ENCODE results near the gene PEX6. TPM values are rescaled to one million over a fixed set of nuclear protein-coding genes. Genes with fewer than 3 reads are reported as not detected.

The PEX6 gene
- polyA plus RNA-seq, 1 of the 3 experiments (the other 2 are of a cell fraction) = 15.3 TPM

- Histone ChIP-seq H3K9me2 (no peaks in the 10 kb centered on the region), H3K4me3 (ENCODE audit: low read depth in 2 of 2, low read length in 1 of 2) (peak overlapping the region; percentile 47 to 81), H3K9ac (peak overlapping the region; percentile 74), H3K4me1 (ENCODE audit: control insufficient read depth in 1 of 2, insufficient read depth in 2 of 2, low read depth in 1 of 2, low read length in 1 of 2) (peaks cover 3 to 36% of the 10 kb centered on the region in 2 experiments; a peak in 3 of 4 replicates), H3K36me3 (replicated peaks in 1 of 2; ENCODE audit: control insufficient read depth in 1 of 2, insufficient read depth in 2 of 2, low read length in 1 of 2) (peaks cover 31 to 54% of the 10 kb centered on the region in 2 experiments), H3K27ac (ENCODE audit: low read depth in 2 of 2, low read length in 1 of 2) (peak overlapping the region; percentile 35 to 57), H3K4me2 (peak overlapping the region; percentile 79), H3K9me3 (no peaks in the 10 kb centered on the region), H3K79me2 (ENCODE audit: insufficient read depth) (peaks cover 71% of the 10 kb centered on the region), H4K20me1 (ENCODE audit: insufficient read depth) (peaks cover 12% of the 10 kb centered on the region; the same call in 1 of the 2 replicates), H2AFZ (ENCODE audit: low read depth) (no peak overlapping the region), H3F3A (replicated peaks; ENCODE audit: insufficient read depth) (peaks cover 25% of the 10 kb centered on the region), H3K27me3 (ENCODE audit: insufficient read depth) (no peaks in the 10 kb centered on the region)
- TF ChIP-seq ZBTB33 (IDR thresholded peaks at IDR 0.05; ENCODE audit: borderline replicate concordance, low read depth) = no peak
- TF ChIP-seq CHD2 (IDR thresholded peaks at IDR 0.05; ENCODE audit: low read length, partially characterized antibody) = no peak
- TF ChIP-seq MXI1 (IDR thresholded peaks at IDR 0.05; ENCODE audit: low read depth, low read length) = no peak
- no peak for TF ChIP-seq MEF2A (IDR thresholded peaks at IDR 0.05; ENCODE audit: borderline replicate concordance, low read depth)
- TF ChIP-seq RCOR1 (IDR thresholded peaks at IDR 0.05; ENCODE audit: low read length) = no peak
- 1% methylated on average over 7 of the region's 7 CpGs for WGBS (ENCODE audit: low lambda C conversion rate)
- ChIA-PET POLR2A (interaction anchor here (0.8 to 2.3 kb wide), 10 partner anchors 31 to 159 kb away, joined by 3 to 12 read pairs (median 6); partner anchors contain the start of genes CNPY3, CUL7, KLC4 and MRPL2), CTCF (interaction anchor here (0.6 to 3.6 kb wide), 6 partner anchors 9 to 214 kb away, joined by 3 to 12 read pairs (median 3); partner anchors contain the start of gene DNPH1)
- DNase-seq = no peak
Observed at GRCh38 chr6:43014434-43014909, 35.5 kb upstream of the PEX6 start.

GRCh38 chr6:43013843-43014433 is 35.0 kb upstream of the PEX6 start, which contains the start of the genes KLHDC3 and MEA1:
Gene KLHDC3, plus strand, starts transcription at chr6:43014249. Its CDS starts 2,944 bp downstream, at chr6:43017193.
Gene MEA1, minus strand, starts transcription at chr6:43013946. Its CDS starts 133 bp downstream, at chr6:43013813.
- Histone ChIP-seq H3K9me2 (no peaks in the 10 kb centered on the region), H3K4me2 (peak within 1 kb of the TSS; percentile 92), H3F3A (replicated peaks; ENCODE audit: insufficient read depth) (peaks cover 20% of the 10 kb centered on the region), H3K9ac (peak within 1 kb of the TSS; percentile 80), H3K4me1 (ENCODE audit: control insufficient read depth in 1 of 2, insufficient read depth in 2 of 2, low read depth in 1 of 2, low read length in 1 of 2) (peaks cover 3 to 36% of the 10 kb centered on the region in 2 experiments; a peak in 3 of 4 replicates), H3K79me2 (ENCODE audit: insufficient read depth) (peaks cover 71% of the 10 kb centered on the region), H4K20me1 (ENCODE audit: insufficient read depth) (peaks cover 12% of the 10 kb centered on the region; the same call in 1 of the 2 replicates), H3K27me3 (ENCODE audit: insufficient read depth) (no peaks in the 10 kb centered on the region), H3K9me3 (no peaks in the 10 kb centered on the region), H3K36me3 (replicated peaks in 1 of 2; ENCODE audit: control insufficient read depth in 1 of 2, insufficient read depth in 2 of 2, low read length in 1 of 2) (peaks cover 28 to 50% of the 10 kb centered on the region in 2 experiments), H2AFZ (ENCODE audit: low read depth) (peak within 1 kb of the TSS; percentile 81), H3K27ac (ENCODE audit: low read depth in 2 of 2, low read length in 1 of 2) (peak within 1 kb of the TSS; percentile 57 to 75), H3K4me3 (ENCODE audit: low read depth in 2 of 2, low read length in 1 of 2) (peak within 1 kb of the TSS; percentile 47 to 85)
- peak; percentile 98 for DNase-seq
- 1% methylated on average over 29 of the region's 51 CpGs for WGBS (ENCODE audit: low lambda C conversion rate)
- CTCF ChIA-PET = interaction anchor here (0.6 to 3.6 kb wide), 6 partner anchors 9 to 215 kb away, joined by 3 to 12 read pairs (median 3); partner anchors contain the start of gene DNPH1
- POLR2A ChIA-PET = interaction anchor here (1.2 to 2.3 kb wide), 10 partner anchors 14 to 156 kb away, joined by 3 to 12 read pairs (median 6); partner anchors contain the start of genes CNPY3, CUL7, KLC4 and MRPL2
- TF ChIP-seq ELF1 (IDR thresholded peaks at IDR 0.05) (peak; percentile 44; the same call in 1 of the 2 replicates), ZBTB33 (IDR thresholded peaks at IDR 0.05; ENCODE audit: borderline replicate concordance, low read depth) (no peak), TCF12 (IDR thresholded peaks at IDR 0.05) (no peak), POLR2AphosphoS5 (IDR thresholded peaks at IDR 0.05; ENCODE audit: low read depth, low read length) (no peak; the same call in 1 of the 2 replicates), RXRA (IDR thresholded peaks at IDR 0.05; ENCODE audit: borderline replicate concordance, low read depth) (no peak), EZH2phosphoT487 (IDR thresholded peaks at IDR 0.05; ENCODE audit: borderline replicate concordance, low read depth) (no peak), RFX5 (IDR thresholded peaks at IDR 0.05; ENCODE audit: low read length) (no peak), EP300 (IDR thresholded peaks at IDR 0.05; ENCODE audit: borderline replicate concordance in 1 of 2, low read depth in 1 of 2, low read length in 1 of 2) (no peak), TAF1 (IDR thresholded peaks at IDR 0.05; ENCODE audit: borderline replicate concordance, low read depth, low read length) (peak; percentile 40; the same call in 1 of the 2 replicates), CHD2 (IDR thresholded peaks at IDR 0.05; ENCODE audit: low read length, partially characterized antibody) (peak; percentile 50), FOXJ3 (CRISPR knock-in tag; IDR thresholded peaks at IDR 0.05) (0 out of 2 replicates have a peak, but pooled peaks have one; percentile 34), SIN3A (IDR thresholded peaks at IDR 0.05; ENCODE audit: borderline replicate concordance, low read depth, low read length) (peak; percentile 15; the same call in 1 of the 2 replicates), FOSL2 (IDR thresholded peaks at IDR 0.05; ENCODE audit: borderline replicate concordance, low read depth) (no peak), JUND (IDR thresholded peaks at IDR 0.05) (no peak), GATA2 (CRISPR knock-in tag; IDR thresholded peaks at IDR 0.05) (no peak; the same call in 1 of the 2 replicates), TEAD4 (IDR thresholded peaks at IDR 0.05; ENCODE audit: borderline replicate concordance, insufficient read depth) (no peak), PBX3 (IDR thresholded peaks at IDR 0.05) (peak; percentile 99), MAX (IDR thresholded peaks at IDR 0.05; ENCODE audit: low read depth) (peak; percentile 65)

All from SK-N-SH (cell line).